Uterus (tissue), 2 donors: Measurements from ENCODE around the gene XYLT1.

Experiments
- CTCF ChIP-seq, 4 experiments: fragments of 200-600 bp in 2 of 4; fragments of 450-650 bp in 2 of 4; sonication (generic) in 2 of 4; IDR thresholded peaks; one replicate each; pipeline ENCODE4 v1.5.1; 2016 to 2019; ENCODE audit warnings: antibody characterized with exemption in 4 of 4, mild to moderate bottlenecking in 2 of 4, moderate library complexity in 1 of 4
- POLR2A ChIP-seq, 2 donors: fragments of 450-650 bp; IDR thresholded peaks; one replicate each; pipeline ENCODE4 v1.6.1; 2016; ENCODE audit warnings: antibody characterized with exemption in 2 of 2, mild to moderate bottlenecking in 1 of 2, moderate library complexity in 1 of 2

GRCh38 chr16:17149904-17150483 is 320.8 kb downstream of the XYLT1 start:
- TF ChIP-seq CTCF (IDR thresholded peaks at IDR 0.05) (no peak), POLR2A (IDR thresholded peaks at IDR 0.05) (no peak)
